Activated CD4-positive, alpha-beta T cell treated with anti-CD3 and anti-CD28 coated beads for 36 hours (primary cell): ENCODE data around the gene ZER1. TPM values are rescaled to one million over a fixed set of nuclear protein-coding genes. Genes with fewer than 3 reads are reported as not detected.

ENCODE experiments used
- ATAC-seq: fragments of 200-7000 bp; cut with Tn5 transposase; one replicate; pipeline ENCODE4 v1.10.0; 2021; ENCODE audit warnings: mild to moderate bottlenecking, moderate library complexity
- CTCF ChIA-PET: fragments of 350-600 bp; sonication (Branson Sonifier 250); formaldehyde crosslinking; loops from one replicate; lab custom pipeline; 2021; ENCODE audit warnings: antibody characterized with exemption; lab: Charles Lee
- POLR2A ChIA-PET: fragments of 350-600 bp; sonication (Branson Sonifier 250); formaldehyde crosslinking; loops from one replicate; lab custom pipeline; 2021; ENCODE audit warnings: antibody characterized with exemption, inconsistent platforms; lab: Charles Lee
- DNase-seq: peaks from one replicate; pipeline ENCODE4 v3.0.0-alpha.2; 2020
- H3K27ac Mint-ChIP-seq: one replicate; pipeline ENCODE4 v1.8.0; 2021; ENCODE audit warnings: mixed read lengths
- H3K27me3 Mint-ChIP-seq: one replicate; pipeline ENCODE4 v1.8.0; 2021; ENCODE audit warnings: mixed read lengths
- H3K36me3 Mint-ChIP-seq: one replicate; pipeline ENCODE4 v1.8.0; 2021; ENCODE audit warnings: low read depth, mixed read lengths
- H3K4me1 Mint-ChIP-seq: one replicate; pipeline ENCODE4 v1.8.0; 2021; ENCODE audit warnings: mixed read lengths
- H3K4me3 Mint-ChIP-seq: one replicate; pipeline ENCODE4 v1.8.0; 2021; ENCODE audit warnings: mild to moderate bottlenecking, moderate library complexity, mixed read lengths
- H3K9me3 Mint-ChIP-seq: one replicate; pipeline ENCODE4 v1.8.0; 2021; ENCODE audit warnings: low read depth, mixed read lengths
- intact Hi-C, 2 experiments: fragments of 100-400 bp; cut with DNase I in 1 of 2; cut with micrococcal nuclease in 1 of 2; formaldehyde crosslinking; loops; one replicate each; pipeline versions ENCODE4 v1.14.2 to v1.15.1; 2022 to 2024; cut with DNase I, micrococcal nuclease
- total RNA-seq, 2 experiments: library from RNA; stranded (reverse); gene quantifications; one replicate each; pipeline ENCODE4 v1.2.3, GENCODE V29; 2021

Gene ZER1
- total RNA-seq, 2 experiments from 2014 or later = 17.1 to 19.3 TPM

DNA sequence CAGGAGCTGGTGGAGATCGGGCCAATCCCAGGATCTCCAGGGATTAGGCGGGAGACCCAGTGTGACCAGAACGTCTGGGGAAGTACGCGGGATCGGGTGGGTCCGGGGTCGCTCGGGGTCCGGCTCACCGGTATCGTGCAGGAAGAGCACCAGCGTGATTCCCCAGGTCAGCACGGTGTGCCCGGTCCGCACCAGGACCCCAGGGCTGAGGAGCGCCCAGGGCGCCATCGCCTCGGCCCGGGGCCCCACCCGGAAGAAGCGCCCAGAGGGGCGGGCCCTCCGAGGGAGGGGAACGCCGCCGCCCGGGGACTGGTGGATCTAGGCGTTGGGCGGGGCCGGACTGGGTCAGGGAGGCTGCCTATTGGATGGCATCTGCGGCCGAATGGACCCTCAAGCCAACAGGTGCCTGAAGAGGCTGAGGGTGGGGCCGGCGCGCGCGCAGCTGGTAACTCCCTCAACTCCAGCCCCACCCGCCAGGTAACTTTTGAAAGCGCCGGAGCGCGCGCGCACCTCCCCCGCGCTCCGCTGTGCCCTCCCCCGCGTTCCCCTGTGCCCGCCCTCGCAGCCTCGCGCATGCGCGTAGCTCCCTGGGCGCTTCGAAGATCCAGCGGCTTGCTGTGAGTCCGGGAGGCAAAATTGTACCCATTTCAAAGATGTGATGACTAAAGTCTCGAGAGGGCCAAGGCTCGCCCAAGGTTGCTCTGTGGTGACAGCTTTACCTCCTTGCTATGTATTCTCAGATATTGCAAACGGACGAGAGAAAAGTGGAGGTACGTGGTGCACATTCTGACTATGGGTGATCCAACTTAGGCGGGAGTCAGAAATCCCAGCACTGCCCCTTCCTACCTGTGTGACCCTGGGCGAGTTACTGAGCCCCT, 47.6 kb downstream of the ZER1 start, which contains the start of gene ZDHHC12:
Gene ZDHHC12 (minus strand): TSS at position 262 of the 878 bp plus-strand sequence. CDS start 34 bp downstream, at position 228.
- CTCF ChIA-PET = interaction anchor here (0.6 to 1.8 kb wide), 6 partner anchors 20 to 94 kb away, joined by 3 to 6 read pairs (median 3); partner anchors contain the start of gene PKN3
- no peaks in the 10 kb centered on the region for H3K27me3 Mint-ChIP-seq
- intact Hi-C loops = loop anchor here (1.0 to 10.0 kb wide), 25 partner anchors 22 to 564 kb away; partner anchors contain the start of genes DYNC2I2 (in 2 of the 2), SET (in 2 of the 2), SPTAN1 (in 2 of the 2) and ZER1 (in 2 of the 2)
- peaks cover 15% of the 10 kb centered on the region for H3K36me3 Mint-ChIP-seq
- H3K9me3 Mint-ChIP-seq = no peaks in the 10 kb centered on the region
- peaks cover 25% of the 10 kb centered on the region for H3K4me1 Mint-ChIP-seq
- H3K27ac Mint-ChIP-seq = peak within 1 kb of the TSS; percentile 94
- peak; percentile 98 for ATAC-seq
- DNase-seq = peak; percentile 100
- H3K4me3 Mint-ChIP-seq = peak within 1 kb of the TSS; percentile 95
- POLR2A ChIA-PET = interaction anchor here (0.6 to 1.2 kb wide), 10 partner anchors 22 to 401 kb away, joined by 3 to 4 read pairs (median 3); partner anchors contain the start of genes ENDOG, PKN3 and SPOUT1

DNA sequence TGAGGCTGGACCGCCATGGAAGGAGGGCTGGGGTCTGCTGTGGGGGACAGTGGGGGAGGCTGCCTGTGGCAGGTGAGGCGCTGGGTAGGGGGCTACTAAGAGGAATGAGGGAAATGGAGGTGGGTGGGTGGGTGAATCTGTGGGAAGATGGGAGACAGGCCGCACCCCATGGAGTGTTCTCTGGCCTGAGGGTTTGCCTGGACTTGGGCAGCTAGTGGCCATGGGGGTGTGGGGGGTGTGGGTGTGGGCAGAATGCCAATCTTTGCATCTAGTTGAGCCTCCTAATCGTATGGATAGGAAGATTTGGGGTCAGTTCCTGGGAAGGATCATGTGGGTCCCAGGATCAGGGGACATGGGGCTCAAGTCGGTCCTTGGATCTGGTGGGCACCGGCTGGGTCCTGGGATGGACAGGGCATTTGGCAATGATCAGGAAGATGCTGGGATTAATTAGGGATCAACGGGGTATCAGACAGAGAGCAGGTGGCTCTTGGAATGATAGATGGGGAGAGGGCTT, 48.3 kb downstream of the ZER1 start:
- no peaks in the 10 kb centered on the region for H3K9me3 Mint-ChIP-seq
- peaks cover 25% of the 10 kb centered on the region for H3K4me1 Mint-ChIP-seq
- no peaks in the 10 kb centered on the region for H3K27me3 Mint-ChIP-seq
- DNase-seq (no peak), ATAC-seq (no peak)
- intact Hi-C loops = loop anchor here (10.0 kb wide), 2 partner anchors 51 to 449 kb away; partner anchors contain the start of genes GOLGA2 (in 1 of the 2), SWI5 (in 1 of the 2) and ZER1 (in 1 of the 2)
- peak overlapping the region; percentile 88 for H3K27ac Mint-ChIP-seq
- ChIA-PET CTCF (interaction anchor here (1.8 kb wide), 1 partner anchor 94 kb away, joined by 6 read pairs; no protein-coding TSS in a partner anchor), POLR2A (interaction anchor here (0.6 to 1.1 kb wide), 4 partner anchors 23 to 271 kb away, joined by 3 to 4 read pairs (median 4); partner anchors contain the start of gene ENDOG)
- H3K36me3 Mint-ChIP-seq = peaks cover 15% of the 10 kb centered on the region
- peak overlapping the region; percentile 95 for H3K4me3 Mint-ChIP-seq

DNA sequence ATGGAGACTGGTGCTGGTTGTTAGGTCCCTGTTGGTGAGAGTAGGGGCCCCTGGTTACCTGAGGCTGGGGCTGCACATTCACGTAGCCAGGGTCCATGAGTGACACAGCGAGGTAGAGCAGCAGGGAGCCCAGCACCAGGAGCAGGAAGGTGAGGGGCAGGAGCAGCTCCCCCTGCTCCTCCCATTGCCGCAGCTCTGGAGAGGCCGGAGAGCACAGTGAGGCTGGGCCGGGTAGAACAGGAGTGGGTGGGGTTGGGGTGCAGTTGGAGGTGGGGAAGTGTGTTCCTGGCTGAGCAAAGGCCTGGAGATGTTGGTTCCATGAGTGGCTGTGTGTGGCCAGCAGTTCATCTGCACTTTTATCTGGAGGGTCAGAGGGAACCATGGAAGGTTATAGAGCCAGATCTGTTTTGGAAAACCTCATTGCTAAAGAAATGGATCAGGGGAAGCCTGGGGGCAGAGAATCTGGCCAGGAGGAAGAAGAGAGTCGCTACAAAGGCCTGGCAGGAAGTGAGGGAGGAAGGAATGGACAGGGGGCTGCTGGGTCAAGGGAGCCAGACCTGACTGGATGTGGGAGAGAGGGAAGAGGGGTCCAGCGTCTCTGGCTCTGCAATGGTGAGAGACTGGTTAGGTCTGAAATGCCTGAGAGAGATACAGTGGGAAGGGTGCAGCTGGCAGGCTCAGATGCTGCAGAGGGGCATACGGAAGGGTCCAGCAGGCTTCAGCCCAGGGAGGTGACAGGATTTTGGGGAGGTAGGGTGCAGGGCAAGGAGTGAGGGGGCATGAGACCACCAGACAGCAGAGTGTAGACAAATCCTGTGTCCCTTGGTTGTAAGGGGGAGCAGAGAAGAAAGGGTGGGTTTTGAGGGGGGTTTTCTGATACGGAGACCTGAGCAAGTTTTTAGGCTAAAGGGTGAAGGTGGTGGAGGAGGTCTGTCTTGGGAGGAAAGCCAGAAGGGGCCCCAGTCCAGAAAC, 49.1 kb downstream of the ZER1 start:
- peak overlapping the region; percentile 69 for H3K27ac Mint-ChIP-seq
- ChIA-PET POLR2A (no interaction called here), CTCF (interaction anchor here (0.6 to 0.7 kb wide), 2 partner anchors 60 to 214 kb away, joined by 3 to 4 read pairs; no protein-coding TSS in a partner anchor)
- peak overlapping the region; percentile 95 for H3K4me3 Mint-ChIP-seq
- peaks cover 25% of the 10 kb centered on the region for H3K4me1 Mint-ChIP-seq
- intact Hi-C loops = loop anchor here (10.0 kb wide), 2 partner anchors 52 to 448 kb away; partner anchors contain the start of genes GOLGA2 (in 1 of the 2), SWI5 (in 1 of the 2) and ZER1 (in 1 of the 2)
- H3K9me3 Mint-ChIP-seq = no peaks in the 10 kb centered on the region
- ATAC-seq (no peak), DNase-seq (no peak)
- H3K36me3 Mint-ChIP-seq = peaks cover 15% of the 10 kb centered on the region
- H3K27me3 Mint-ChIP-seq = no peaks in the 10 kb centered on the region

DNA sequence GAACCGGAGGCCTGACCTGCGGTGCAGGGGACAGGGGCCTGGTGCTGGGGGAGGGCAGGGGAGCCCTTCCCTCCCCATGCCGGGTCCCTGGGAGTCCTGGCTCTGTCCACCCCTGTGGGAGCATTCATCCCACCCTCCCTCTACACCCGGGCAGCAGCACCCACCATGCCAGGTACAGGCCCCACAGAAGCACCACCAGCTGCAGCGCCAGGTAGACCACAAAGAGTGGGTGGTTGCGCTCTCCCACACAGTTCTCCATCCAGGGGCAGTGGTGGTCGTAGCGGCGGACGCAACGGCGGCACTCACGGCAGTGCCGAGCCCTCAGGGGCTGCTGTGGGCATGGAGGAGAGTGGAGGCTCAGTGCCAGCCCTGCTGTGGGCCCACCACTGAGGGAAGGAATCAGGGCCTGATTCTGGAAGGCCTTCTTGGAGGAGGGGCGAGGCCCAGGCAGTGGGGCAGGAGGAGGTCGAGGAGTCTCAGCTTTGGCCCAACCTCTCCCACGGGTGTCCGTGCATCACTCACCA, 50.2 kb downstream of the ZER1 start:
- peaks cover 25% of the 10 kb centered on the region for H3K4me1 Mint-ChIP-seq
- peaks cover 15% of the 10 kb centered on the region for H3K36me3 Mint-ChIP-seq
- ChIA-PET CTCF (no interaction called here), POLR2A (interaction anchor here (0.7 kb wide), 1 partner anchor 37 kb away, joined by 3 read pairs; no protein-coding TSS in a partner anchor)
- H3K4me3 Mint-ChIP-seq = no peak overlapping the region
- DNase-seq (no peak), ATAC-seq (no peak)
- no peaks in the 10 kb centered on the region for H3K9me3 Mint-ChIP-seq
- H3K27ac Mint-ChIP-seq = no peak overlapping the region
- intact Hi-C loops = loop anchor here (10.0 kb wide), 2 partner anchors 53 to 447 kb away; partner anchors contain the start of genes GOLGA2 (in 1 of the 2), SWI5 (in 1 of the 2) and ZER1 (in 1 of the 2)
- H3K27me3 Mint-ChIP-seq = no peaks in the 10 kb centered on the region

DNA sequence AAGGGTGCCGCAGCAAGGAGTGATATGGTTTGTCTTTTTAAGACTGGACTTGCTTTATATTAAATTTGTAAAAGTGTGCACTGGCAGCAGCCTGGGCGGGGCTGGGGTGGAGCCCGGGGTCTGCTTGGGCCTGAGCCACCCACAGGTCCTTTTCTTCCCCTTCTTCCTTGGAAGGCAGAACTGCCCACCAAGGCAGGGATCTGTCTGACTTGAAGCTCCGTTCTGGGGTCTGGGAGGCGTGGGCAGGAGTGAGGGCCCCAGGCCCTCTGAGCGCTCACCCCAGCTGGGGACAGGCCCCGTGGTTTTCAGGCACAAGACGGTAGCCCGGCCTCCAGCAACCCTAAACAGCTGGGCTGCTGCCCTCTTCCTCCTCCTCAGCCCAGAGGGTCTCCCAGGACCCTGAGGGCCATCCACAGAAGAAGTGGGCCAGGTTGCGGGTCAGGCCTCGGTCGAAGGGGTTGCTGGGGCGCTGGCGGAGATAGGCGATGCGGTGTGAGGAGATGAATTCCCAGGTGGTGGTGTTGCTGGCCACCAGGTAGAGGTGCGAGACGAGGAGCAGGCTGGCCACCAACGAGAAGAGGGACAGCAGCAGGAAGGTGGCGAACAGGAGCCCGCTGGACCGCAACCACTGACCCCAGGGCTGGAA, 50.8 kb downstream of the ZER1 start:
- no peak overlapping the region for H3K4me3 Mint-ChIP-seq
- H3K27me3 Mint-ChIP-seq = no peaks in the 10 kb centered on the region
- no peak for DNase-seq
- no peak overlapping the region for H3K27ac Mint-ChIP-seq
- intact Hi-C loops = loop anchor here (10.0 kb wide), 2 partner anchors 54 to 446 kb away; partner anchors contain the start of genes GOLGA2 (in 1 of the 2), SWI5 (in 1 of the 2) and ZER1 (in 1 of the 2)
- no peak for ATAC-seq
- H3K36me3 Mint-ChIP-seq = peaks cover 15% of the 10 kb centered on the region
- H3K9me3 Mint-ChIP-seq = no peaks in the 10 kb centered on the region
- peaks cover 25% of the 10 kb centered on the region for H3K4me1 Mint-ChIP-seq
- ChIA-PET POLR2A (no interaction called here), CTCF (no interaction called here)

DNA sequence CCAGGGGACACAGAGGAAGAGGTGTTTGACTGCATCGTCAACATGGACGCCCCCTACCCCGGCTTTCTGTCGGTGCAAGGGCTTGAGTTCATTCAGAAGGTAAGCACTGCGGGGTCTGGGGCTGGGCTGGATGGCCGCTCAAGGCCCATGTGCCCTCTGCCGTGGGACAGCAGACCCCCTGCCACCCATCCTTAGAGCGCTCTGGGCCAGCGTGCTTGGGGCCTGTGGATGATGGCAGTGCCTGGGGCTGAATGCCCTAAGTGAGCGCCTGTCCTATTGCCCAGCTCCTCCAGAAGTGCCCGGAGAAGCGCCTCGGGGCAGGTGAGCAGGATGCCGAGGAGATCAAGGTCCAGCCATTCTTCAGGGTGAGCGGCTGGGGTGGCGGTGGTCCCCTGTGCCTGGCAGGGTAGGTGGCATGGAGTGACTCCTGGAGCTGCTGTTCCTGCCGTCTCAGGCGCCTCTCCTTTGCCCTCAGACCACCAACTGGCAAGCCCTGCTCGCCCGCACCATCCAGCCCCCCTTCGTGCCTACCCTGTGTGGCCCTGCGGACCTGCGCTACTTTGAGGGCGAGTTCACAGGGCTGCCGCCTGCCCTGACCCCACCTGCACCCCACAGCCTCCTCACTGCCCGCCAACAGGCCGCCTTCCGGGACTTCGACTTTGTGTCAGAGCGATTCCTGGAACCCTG, 51.7 kb downstream of the ZER1 start:
- intact Hi-C loops = loop anchor here (10.0 kb wide), 2 partner anchors 55 to 445 kb away; partner anchors contain the start of genes GOLGA2 (in 1 of the 2), SWI5 (in 1 of the 2) and ZER1 (in 1 of the 2)
- ChIA-PET POLR2A (no interaction called here), CTCF (interaction anchor here (0.6 to 1.3 kb wide), 2 partner anchors 18 to 1981 kb away, joined by 3 read pairs; no protein-coding TSS in a partner anchor)
- no peak for ATAC-seq
- Mint-ChIP-seq H3K9me3 (no peaks in the 10 kb centered on the region), H3K4me3 (no peak overlapping the region), H3K27me3 (no peaks in the 10 kb centered on the region), H3K36me3 (peaks cover 15% of the 10 kb centered on the region), H3K4me1 (peaks cover 23% of the 10 kb centered on the region), H3K27ac (no peak overlapping the region)
- DNase-seq = no peak

DNA sequence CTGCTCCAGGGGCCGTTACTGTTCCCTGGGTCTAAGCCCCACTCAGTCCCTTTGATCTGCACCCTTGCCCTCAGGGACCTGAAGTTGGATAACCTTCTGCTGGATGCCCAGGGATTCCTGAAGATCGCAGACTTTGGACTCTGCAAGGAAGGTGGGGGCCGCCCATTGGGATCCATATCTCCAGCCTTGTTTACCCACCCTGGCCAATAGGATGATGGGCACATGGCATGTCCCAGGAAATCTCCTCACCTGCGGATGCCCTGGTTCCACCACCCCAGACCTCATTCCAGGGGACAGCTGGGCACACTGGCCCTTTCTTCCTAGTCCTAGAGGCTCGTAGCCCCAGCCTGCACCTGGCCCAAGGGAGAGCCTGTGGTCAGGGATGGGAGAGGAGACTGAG, 53.3 kb downstream of the ZER1 start:
- peaks cover 13% of the 10 kb centered on the region for H3K36me3 Mint-ChIP-seq
- intact Hi-C loops = no loop called here
- ChIA-PET POLR2A (no interaction called here), CTCF (interaction anchor here (1.3 kb wide), 1 partner anchor 17 kb away, joined by 3 read pairs; no protein-coding TSS in a partner anchor)
- ATAC-seq (no peak), DNase-seq (no peak)
- no peaks in the 10 kb centered on the region for H3K9me3 Mint-ChIP-seq
- H3K4me1 Mint-ChIP-seq = peaks cover 14% of the 10 kb centered on the region
- H3K4me3 Mint-ChIP-seq = no peak overlapping the region
- H3K27me3 Mint-ChIP-seq = no peaks in the 10 kb centered on the region
- H3K27ac Mint-ChIP-seq = no peak overlapping the region

DNA sequence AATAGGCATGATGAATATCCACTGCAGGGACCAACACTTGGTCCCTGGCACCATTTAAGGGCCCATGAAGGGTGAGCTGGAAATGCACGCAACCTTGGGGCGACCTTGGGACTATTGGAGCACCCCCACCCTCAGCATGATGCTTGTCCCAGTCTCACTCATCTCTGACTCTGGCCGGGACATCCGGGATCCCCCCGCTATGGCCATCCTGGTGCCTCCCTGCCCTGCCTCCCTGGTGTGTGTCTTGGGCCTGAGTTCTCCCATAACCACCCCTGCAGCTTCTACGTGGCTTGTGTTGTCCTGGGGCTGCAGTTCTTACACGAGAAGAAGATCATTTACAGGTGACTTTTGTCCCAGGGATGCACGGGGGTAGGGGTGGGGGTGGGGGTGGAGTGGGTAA, 53.7 kb downstream of the ZER1 start:
- ChIA-PET CTCF (interaction anchor here (0.6 kb wide), 1 partner anchor 100 kb away, joined by 3 read pairs; no protein-coding TSS in a partner anchor), POLR2A (interaction anchor here (0.6 kb wide), 2 partner anchors 112 to 230 kb away, joined by 3 to 4 read pairs; no protein-coding TSS in a partner anchor)
- ATAC-seq = no peak
- Mint-ChIP-seq H3K4me3 (no peak overlapping the region), H3K9me3 (no peaks in the 10 kb centered on the region), H3K4me1 (peaks cover 10% of the 10 kb centered on the region), H3K27me3 (no peaks in the 10 kb centered on the region), H3K36me3 (peaks cover 11% of the 10 kb centered on the region), H3K27ac (no peak overlapping the region)
- no peak for DNase-seq
- intact Hi-C loops = no loop called here

DNA sequence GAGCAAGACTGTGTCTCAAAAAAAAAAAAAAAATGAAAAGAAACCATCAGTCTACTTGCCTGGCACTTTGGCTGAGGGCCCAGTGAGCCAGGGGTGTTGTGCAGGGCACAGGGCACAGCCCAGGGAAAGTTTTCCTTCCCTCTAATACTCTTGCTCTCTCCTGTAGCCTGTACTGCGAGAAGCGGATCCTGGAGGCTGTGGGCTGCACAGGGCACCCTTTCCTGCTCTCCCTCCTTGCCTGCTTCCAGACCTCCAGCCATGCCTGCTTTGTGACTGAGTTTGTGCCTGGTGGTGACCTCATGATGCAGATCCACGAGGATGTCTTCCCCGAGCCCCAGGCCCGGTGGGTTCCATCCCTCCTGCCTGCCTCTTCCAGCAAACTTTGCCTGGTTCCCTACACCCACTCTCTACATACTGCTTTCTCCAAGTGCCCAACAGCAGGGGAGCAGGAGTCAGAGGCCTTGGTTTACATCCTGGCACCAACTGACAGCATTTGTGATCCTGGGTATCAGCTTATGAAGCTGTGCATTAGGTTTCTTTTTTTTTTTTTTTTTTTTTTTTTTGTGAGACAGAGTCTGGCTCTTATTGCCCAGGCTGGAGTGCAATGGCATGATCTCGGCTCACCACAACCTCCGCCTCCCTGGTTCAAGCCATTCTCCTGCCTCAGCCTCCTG, 55.0 kb downstream of the ZER1 start:
- Mint-ChIP-seq H3K27me3 (no peaks in the 10 kb centered on the region), H3K9me3 (no peaks in the 10 kb centered on the region), H3K27ac (no peak overlapping the region), H3K36me3 (peaks cover 7% of the 10 kb centered on the region), H3K4me1 (no peaks in the 10 kb centered on the region), H3K4me3 (no peak overlapping the region)
- no peak for ATAC-seq
- no peak for DNase-seq
- ChIA-PET CTCF (interaction anchor here (0.6 kb wide), 1 partner anchor 232 kb away, joined by 3 read pairs; no protein-coding TSS in a partner anchor), POLR2A (no interaction called here)
- intact Hi-C loops = no loop called here
